ENCODE results near the gene HJV.
A peak's percentile ranks its signal among the peaks of the same experiment; 100 is the strongest.

Gene HJV

DNA sequence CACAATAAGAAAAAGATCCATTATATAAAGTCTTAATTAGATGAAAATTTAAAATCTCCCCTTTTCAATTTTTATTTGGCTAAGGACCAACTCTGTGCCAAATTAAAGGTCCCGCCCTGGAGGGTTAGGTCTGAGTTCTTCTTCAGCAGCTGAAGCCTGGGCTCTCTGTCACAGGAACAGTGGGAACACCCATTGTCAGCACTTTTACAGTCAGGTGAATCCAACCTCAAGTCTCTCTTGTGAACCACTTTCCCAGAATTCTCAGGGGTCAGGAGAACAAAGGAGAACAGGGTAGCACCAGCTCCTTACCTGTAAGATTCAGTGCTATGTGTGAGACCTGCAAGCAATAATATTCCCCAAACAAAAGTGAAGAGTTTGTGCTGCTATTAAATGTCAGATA, 25.1 kb upstream of the HJV start:
- TF ChIP-seq, protein P1, sequence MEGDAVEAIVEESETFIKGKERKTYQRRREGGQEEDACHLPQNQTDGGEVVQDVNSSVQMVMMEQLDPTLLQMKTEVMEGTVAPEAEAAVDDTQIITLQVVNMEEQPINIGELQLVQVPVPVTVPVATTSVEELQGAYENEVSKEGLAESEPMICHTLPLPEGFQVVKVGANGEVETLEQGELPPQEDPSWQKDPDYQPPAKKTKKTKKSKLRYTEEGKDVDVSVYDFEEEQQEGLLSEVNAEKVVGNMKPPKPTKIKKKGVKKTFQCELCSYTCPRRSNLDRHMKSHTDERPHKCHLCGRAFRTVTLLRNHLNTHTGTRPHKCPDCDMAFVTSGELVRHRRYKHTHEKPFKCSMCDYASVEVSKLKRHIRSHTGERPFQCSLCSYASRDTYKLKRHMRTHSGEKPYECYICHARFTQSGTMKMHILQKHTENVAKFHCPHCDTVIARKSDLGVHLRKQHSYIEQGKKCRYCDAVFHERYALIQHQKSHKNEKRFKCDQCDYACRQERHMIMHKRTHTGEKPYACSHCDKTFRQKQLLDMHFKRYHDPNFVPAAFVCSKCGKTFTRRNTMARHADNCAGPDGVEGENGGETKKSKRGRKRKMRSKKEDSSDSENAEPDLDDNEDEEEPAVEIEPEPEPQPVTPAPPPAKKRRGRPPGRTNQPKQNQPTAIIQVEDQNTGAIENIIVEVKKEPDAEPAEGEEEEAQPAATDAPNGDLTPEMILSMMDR (IDR thresholded peaks at IDR 0.05; ENCODE audit: low read depth, low read length, missing control alignments) = no peak
- no peak for DNase-seq (ENCODE audit: extremely low read depth, low read depth)

DNA sequence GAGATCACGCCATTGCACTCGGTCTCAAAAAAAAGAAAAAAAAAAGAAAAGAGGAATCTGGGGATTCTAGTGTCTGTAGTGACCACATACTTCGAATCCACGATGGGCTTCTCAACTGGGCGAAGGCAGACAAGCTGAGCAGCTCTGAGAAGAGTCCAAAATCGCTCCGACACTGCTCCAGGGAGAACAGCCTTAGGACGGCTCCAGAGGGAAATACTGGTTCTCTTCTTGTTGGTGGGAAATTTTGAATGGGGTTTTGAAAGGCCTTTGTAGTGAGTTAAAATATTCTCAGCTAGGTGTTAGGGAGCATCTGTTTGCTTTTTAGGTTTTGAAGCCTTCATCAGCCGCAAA, 18.3 kb upstream of the HJV start:
- DNase-seq (ENCODE audit: extremely low read depth, low read depth) = no peak
- TF ChIP-seq, protein P1 (IDR thresholded peaks at IDR 0.05; ENCODE audit: low read depth, low read length, missing control alignments) = no peak
- no peak overlapping the region for H3K4me3 ChIP-seq (replicated peaks; ENCODE audit: low read depth, low read length)

More for the DNA sequence above, 25.1 kb upstream of the HJV start:
- H3K4me3 ChIP-seq (replicated peaks; ENCODE audit: low read depth, low read length) = no peak overlapping the region

DNA sequence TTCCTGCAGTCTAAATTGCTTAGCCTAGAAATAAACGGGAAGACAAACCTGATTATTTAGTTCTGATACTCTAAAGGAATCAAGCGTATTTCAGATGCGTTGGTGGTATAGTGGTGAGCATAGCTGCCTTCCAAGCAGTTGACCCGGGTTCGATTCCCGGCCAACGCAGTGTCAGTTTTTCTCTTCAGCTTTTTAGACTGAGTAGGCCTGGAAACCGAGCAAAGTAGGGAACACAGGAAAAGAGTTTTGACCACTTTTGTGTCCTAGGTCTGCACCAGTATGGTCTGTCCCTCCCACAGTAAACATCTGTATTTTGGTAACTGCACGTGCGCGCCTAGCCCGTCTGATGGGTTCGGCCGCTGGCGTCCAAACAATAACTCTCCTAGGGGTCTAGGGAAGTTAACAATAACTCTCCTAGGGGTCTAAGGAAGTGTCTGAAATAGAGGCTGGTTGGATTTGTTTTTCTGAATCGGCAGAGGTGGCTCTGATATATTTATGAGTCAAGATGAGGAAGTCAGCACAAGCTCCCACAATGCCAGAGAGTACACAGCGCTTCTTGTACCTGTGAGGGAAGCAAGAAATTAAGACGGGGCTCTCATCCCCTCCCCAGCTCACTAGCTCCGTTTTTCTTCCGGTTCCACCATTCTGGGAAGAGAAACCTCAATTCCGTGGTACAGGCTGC, 15.6 kb upstream of the HJV start:
- TF ChIP-seq, protein P1 (IDR thresholded peaks at IDR 0.05; ENCODE audit: low read depth, low read length, missing control alignments) = no peak
- peak; percentile 83 for DNase-seq (ENCODE audit: extremely low read depth, low read depth)
- peak overlapping the region; percentile 73 for H3K4me3 ChIP-seq (replicated peaks; ENCODE audit: low read depth, low read length)

DNA sequence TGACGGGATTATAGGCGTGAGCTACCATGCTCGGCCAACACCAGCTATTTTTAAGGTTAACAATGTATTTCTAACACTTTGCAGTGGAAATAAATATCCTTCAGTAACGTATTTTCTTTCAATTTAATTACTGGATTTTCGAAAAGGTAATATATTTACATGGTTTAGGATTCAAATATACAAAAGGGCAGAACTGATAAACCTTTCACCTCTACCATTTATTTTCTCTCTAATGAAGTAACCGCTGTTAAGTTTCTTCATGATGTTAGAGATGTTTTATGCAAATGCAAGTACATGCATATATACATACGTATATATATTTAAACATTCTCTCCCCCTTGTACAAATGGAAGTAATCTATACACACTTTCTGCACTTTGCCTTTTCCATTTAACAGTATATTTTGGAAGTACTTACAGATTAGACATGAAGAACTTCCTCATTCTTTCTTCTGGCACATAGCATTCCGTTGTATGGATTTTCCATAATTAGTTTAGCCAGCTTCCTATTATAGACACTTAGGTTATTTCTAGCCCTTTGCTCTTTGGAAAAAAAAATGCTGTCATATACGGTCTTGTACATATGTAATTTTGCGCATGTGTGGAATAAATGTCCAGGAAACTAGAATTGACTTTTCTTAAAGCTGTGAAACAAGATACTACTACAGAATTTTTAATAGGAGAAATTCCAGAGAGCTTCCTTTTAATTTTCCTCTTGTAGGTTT, 14.9 kb upstream of the HJV start:
- H3K4me3 ChIP-seq (replicated peaks; ENCODE audit: low read depth, low read length) = peak overlapping the region; percentile 73
- DNase-seq (ENCODE audit: extremely low read depth, low read depth) = no peak
- TF ChIP-seq, protein P1 (IDR thresholded peaks at IDR 0.05; ENCODE audit: low read depth, low read length, missing control alignments) = no peak

DNA sequence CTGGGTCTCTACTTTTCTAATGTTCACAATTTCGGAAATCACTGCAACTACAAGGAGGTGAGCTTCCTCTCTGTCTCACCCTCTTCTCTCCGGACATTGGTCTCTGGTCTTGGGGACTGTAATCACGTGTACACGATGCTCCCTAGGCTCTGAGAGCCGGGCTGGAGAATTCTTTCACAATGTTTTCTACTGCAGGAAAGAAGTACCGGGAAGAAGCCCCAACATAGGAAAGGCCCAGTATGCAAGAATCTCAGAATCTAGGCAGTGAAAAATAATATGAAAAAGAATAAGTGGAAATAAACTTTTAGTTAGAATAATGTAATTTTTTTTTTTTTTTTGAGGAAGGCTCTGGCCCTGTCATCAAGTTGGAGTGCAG, 13.5 kb upstream of the HJV start:
- no peak for DNase-seq (ENCODE audit: extremely low read depth, low read depth)
- TF ChIP-seq, protein P1 (IDR thresholded peaks at IDR 0.05; ENCODE audit: low read depth, low read length, missing control alignments) = no peak
- H3K4me3 ChIP-seq (replicated peaks; ENCODE audit: low read depth, low read length) = peak overlapping the region; percentile 21

DNA sequence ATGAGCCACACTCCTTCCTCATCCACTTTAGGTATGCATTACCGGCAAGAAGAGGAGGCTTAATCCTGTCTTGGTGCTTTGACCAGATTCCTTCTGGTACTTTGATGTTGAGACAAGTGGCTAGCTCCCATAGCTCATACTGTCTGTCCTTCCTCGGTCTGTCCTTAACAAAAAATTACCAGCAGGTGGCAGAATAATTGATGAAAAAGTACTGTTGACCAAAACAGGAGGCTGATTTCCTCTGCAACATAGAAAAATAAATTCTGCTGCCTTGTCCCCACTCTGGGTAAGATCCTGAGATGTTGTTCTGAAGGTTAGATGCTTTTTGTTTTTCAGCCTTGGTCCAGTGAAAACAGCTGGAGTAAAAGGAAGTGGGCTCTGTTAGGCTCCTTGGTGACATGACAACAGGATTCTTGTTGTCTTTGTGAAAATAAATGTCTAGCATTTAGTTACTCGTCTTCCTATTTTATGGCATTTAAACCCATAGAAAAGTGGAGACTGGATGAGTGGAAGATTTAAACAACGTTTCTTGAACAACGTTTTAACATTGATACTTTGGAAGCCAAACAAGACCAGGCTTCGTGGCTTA, 11.2 kb upstream of the HJV start:
- TF ChIP-seq, protein P1 (IDR thresholded peaks at IDR 0.05; ENCODE audit: low read depth, low read length, missing control alignments) = peak; percentile 41
- no peak for DNase-seq (ENCODE audit: extremely low read depth, low read depth)
- no peak overlapping the region for H3K4me3 ChIP-seq (replicated peaks; ENCODE audit: low read depth, low read length)

All from HFF-Myc (cell line).